HG03064 (cell line): ENCODE measurements around the gene SHC3.
"Not testable (repeated sequence)": the region's sequence is repeated elsewhere in the genome, so short reads cannot be mapped to it uniquely, and the experiment has no call there.

ENCODE experiments used
- ATAC-seq: cut with Tn5 transposase; IDR thresholded peaks from one replicate; pipeline ENCODE4 v1.9.1; 2021; ENCODE audit warnings: low read depth; ENCODE audit not compliant: unreplicated experiment

SHC3 gene, protein sequence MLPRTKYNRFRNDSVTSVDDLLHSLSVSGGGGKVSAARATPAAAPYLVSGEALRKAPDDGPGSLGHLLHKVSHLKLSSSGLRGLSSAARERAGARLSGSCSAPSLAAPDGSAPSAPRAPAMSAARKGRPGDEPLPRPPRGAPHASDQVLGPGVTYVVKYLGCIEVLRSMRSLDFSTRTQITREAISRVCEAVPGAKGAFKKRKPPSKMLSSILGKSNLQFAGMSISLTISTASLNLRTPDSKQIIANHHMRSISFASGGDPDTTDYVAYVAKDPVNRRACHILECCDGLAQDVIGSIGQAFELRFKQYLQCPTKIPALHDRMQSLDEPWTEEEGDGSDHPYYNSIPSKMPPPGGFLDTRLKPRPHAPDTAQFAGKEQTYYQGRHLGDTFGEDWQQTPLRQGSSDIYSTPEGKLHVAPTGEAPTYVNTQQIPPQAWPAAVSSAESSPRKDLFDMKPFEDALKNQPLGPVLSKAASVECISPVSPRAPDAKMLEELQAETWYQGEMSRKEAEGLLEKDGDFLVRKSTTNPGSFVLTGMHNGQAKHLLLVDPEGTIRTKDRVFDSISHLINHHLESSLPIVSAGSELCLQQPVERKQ

DNA sequence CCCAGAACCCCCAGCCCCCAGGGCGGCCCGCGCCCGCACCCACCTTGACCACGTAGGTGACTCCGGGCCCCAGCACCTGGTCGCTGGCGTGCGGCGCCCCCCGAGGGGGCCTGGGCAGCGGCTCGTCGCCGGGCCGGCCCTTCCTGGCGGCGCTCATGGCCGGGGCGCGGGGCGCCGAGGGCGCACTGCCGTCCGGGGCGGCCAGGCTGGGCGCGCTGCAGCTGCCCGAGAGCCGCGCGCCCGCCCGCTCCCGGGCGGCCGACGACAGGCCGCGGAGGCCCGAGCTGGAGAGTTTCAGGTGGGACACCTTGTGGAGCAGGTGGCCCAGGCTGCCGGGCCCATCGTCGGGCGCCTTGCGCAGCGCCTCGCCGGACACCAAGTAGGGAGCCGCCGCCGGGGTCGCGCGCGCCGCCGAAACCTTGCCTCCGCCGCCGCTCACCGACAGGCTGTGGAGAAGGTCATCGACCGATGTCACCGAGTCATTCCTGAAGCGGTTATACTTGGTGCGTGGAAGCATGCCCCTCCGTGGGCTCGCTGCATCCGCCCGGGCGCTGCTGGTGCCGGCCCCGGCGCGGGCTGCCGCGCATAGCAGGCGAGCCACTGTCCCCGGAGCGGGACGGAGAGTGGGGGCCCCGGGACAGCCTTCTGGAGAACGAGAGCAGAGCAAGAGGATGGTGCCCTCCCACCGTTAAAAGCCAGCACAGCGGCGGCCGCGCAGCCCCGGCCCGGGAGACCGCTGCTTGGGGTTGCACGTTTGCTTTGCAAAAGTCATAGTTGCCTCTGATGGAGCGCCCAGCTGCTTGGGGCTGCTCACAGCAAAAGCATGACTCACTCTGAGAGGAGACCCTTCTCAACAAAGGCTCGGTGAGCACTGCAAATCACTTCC, at the start of gene SHC3:
TSS of gene SHC3 (minus strand) at position 875 of the 886 bp plus-strand sequence. CDS start at position 517, 358 bp downstream.
- ATAC-seq = no peak

DNA sequence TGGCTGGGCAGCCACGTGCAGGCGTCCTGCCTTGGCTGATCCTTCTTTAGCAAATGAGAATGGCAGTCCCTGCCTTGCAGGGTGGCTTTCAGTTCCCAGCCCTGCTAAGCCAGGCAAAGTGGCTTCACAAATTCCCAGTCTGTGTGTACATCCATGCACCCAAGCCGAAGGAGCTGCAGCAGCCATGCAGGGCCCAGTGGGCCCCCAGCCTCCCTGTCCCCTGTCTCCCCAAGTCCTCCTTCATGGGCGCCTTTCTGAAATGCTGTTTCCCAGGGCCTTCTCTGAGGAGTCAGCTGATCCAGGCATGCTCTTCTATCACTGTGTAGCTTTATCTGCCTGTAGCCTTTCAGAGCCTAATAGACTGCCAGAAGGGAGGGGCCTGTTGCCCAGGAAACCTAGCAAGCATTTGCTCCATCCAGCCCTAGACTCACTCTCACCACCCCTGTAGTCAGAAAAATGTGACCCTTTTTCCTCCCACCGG, 47.4 kb upstream of the SHC3 start:
- no peak for ATAC-seq

GRCh38 chr9:89225587-89225986, 47.0 kb upstream of the SHC3 start:
- ATAC-seq = no peak

- no peak for ATAC-seq
Measured at GRCh38 chr9:89225036-89225435, 46.4 kb upstream of the SHC3 start.

- no peak for ATAC-seq
Measured at GRCh38 chr9:89224633-89225032, 46.0 kb upstream of the SHC3 start.

DNA sequence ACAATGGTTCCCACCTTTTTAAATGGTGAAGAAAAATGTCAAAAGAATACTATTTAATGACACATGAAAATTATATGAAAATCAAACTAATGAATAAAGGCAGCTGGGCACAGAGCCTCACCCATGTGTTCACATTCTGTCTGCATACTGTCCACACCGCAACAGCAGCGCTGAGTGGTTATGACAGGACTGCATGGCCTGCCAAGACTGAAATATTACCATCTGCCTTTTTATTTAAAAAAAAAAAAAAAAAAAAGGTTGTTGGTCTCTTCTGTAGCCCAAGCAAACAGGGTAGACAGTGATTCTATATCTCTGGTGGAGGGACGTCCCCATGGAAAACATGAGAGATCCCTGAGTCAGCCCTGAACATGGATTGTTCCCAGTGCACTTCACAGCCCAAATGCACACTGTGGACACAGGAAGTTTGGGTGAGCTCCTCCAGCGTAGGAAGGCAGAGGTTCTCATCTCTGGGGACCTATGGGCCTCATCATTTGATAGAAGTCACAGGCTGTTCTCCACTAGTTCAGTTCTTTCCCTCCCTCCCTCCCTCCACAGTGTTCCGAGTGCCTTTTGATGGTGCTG, 44.9 kb upstream of the SHC3 start:
- ATAC-seq = no peak

- no peak for ATAC-seq
Measured at GRCh38 chr9:89219637-89220036, 41.0 kb upstream of the SHC3 start.

GRCh38 chr9:89218040-89218928, 39.7 kb upstream of the SHC3 start:
- no peak for ATAC-seq

- ATAC-seq = no peak
Measured at GRCh38 chr9:89215342-89215741, 36.7 kb upstream of the SHC3 start.

- ATAC-seq = no peak
Measured at GRCh38 chr9:89213396-89213880, 34.8 kb upstream of the SHC3 start.

- ATAC-seq = no peak
Measured at GRCh38 chr9:89212171-89212570, 33.6 kb upstream of the SHC3 start.

DNA sequence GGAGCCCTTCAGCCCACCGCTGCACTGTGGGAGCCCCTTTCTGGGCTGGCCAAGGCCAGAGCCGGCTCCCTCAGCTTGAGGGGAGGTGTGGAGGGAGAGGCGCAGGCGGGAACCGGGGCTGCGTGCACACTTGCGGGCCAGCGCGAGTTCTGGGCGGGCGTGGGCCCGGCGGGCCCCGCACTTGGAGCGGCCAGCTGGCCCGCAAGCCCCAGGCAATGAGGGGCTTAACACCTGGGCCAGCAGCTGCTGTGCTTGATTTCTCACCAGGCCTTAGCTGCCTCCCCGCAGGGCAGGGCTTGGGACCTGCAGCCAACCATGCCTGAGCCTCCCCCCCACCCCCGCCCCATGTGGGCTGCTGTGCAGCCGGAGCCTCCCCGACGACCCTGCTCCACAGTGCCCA, 30.7 kb upstream of the SHC3 start:
- not testable (repeated sequence) for ATAC-seq

GRCh38 chr9:89207026-89207425, 28.4 kb upstream of the SHC3 start:
- no peak for ATAC-seq

DNA sequence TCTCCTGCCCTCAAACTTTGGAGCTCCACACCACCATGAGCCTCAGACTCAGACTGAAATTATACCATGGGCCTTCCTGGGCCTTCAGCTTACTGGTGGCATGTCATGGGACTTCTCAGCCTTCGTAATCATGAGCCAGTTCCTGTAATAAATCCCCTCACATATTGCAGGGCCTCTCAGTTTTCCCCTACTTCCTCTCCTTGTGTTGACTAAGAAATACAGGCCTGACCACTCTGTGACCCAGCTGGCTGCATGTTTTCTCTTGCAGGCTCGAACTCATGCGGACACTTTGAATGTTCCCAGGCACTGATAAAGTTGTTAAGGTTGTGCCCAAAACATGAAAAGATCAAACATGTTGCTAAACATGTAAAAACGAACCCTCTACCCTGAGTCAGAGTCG, 26.2 kb upstream of the SHC3 start:
- no peak for ATAC-seq

DNA sequence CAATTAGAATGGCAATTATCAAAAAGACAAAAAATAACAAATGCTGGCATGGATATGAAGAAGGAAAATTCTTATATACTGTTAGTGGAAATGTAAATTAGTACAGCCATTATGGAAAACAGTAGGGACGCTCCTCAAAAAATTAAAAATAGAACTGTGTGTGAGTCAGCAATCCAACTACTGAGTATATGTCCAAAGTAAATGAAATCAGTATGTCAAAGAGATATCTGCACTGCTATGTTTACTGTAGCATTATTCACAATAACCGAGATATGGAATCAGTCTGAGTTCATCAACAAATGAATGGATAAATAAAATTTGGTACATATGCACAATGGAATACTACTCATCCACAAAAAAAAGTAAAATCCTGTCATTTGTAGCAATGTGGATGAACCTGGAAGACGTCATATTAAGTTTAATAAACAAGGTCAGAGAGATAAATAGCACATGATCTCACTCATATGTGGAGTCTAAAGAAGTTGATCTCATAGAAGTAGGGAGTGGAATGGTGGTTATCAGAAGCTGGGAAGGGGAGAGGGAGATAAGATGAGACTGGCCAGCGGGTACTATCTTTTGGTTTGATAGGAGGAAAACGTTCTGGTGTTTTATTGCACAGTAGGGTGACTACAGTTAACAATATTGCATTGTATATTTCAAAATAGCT, 16.6 kb upstream of the SHC3 start:
- no peak for ATAC-seq

DNA sequence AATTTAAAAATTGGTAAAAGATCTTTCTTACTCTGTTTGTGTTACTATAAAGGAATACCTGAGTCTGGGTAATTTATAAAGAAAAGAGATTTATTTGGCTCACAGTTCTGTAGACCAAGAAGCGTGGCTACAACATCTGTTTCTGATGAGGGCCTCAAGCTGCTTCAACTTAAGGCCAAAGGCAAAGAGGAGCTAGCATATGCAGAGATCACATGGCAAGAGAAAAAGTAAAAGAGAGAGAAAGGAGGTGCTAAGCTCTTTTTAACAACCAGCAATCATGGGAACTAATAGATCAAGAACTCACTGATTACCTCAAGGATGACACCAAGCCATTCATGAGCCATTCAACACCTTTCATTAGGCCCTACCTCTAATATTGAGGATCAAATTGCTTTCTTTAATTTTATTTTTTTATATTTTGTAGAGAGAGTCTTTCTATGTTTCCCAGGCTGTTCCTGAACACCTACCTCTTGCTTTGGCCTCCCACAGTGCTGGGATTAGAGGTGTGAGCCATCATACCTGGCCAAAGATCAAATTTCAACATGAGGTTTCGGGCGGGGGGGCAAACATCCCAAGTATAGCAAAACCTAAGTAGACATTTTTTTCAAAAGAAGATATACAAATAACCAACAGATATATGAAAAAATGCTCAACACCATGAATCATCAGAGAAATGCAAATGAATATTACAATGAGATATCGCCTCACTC, 16.0 kb upstream of the SHC3 start:
- ATAC-seq = no peak

DNA sequence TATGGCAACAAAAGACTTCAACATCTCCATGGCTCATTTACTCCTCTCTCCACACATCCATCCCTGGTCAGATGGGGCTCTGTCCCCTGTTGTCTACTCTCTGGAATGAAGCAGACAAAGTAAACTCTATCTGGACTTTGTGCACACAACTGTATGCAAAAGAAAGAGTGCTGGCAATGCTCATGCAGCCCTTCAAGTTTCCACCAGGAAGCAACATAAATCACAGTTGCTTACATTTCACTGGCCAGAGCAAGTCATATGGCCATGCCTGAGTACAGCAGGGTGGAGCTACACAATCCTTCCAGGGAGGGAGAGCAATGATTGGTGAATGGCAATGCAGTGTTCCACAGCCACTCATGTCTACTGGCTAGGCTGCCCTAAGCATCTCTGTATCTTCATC, 12.4 kb upstream of the SHC3 start:
- ATAC-seq = no peak

GRCh38 chr9:89189215-89189614, 10.6 kb upstream of the SHC3 start:
- ATAC-seq = no peak
